ENCODE measurements around the gene SLIT1. TPM values are rescaled to one million over a fixed set of nuclear protein-coding genes. Genes with fewer than 3 reads are reported as not detected.

Gene SLIT1
- polyA plus RNA-seq, 1 donor (not counting 4 experiments of a cell fraction or from before 2014, with no cell fraction given) = 0.01 TPM

GRCh38 chr10:97047083-97047736 lies 138.5 kb downstream of the SLIT1 start:
- no peaks in the 10 kb centered on the region for H3K79me2 ChIP-seq (ENCODE audit: control insufficient read depth, insufficient read depth, low read length)
- H3K36me3 ChIP-seq (ENCODE audit: control insufficient read depth in 2 of 2, extremely low read depth in 1 of 2, insufficient read depth in 2 of 2, low read length in 2 of 2) = no peaks in the 10 kb centered on the region
- H3K27me3 ChIP-seq (ENCODE audit: control insufficient read depth, extremely low read depth, insufficient read depth, low read length) = no peaks in the 10 kb centered on the region
- dilution Hi-C loops (cut with MboI; ENCODE audit: extremely low pct_ligation_motif_present, low sequenced_read_pairs) = no loop called here
- no peaks in the 10 kb centered on the region for H3K4me1 ChIP-seq (ENCODE audit: control insufficient read depth, extremely low read depth, insufficient read depth, low read length)
- DNase-seq (ENCODE audit: low read depth, low spot score) = no peak
- H3K9me3 ChIP-seq (ENCODE audit: control insufficient read depth, low read depth, low read length) = no peaks in the 10 kb centered on the region
- H3K9me1 ChIP-seq (ENCODE audit: control insufficient read depth, extremely low read depth, insufficient read depth, low read length) = no peaks in the 10 kb centered on the region
- H3K9ac ChIP-seq (ENCODE audit: control insufficient read depth, extremely low read depth, insufficient read depth, low read length) = no peak overlapping the region
- H3K27ac ChIP-seq (ENCODE audit: control insufficient read depth, insufficient read depth, low read length) = no peak overlapping the region
- no peaks in the 10 kb centered on the region for H4K20me1 ChIP-seq (ENCODE audit: control insufficient read depth, extremely low read depth, insufficient read depth, low read length)
- no peak overlapping the region for H3K4me2 ChIP-seq (ENCODE audit: control insufficient read depth, extremely low read depth, insufficient read depth, low read depth, low read length)
- FAIRE-seq = no peak
- no peak for TF ChIP-seq CTCF (optimal IDR thresholded peaks at IDR 0.05 in 1 of 3, IDR thresholded peaks at IDR 0.05 in 1 of 3, conservative IDR thresholded peaks at IDR 0.05 in 1 of 3; ENCODE audit: extremely low read depth in 1 of 3, insufficient read depth in 2 of 3, low read length in 3 of 3)
- TF ChIP-seq EZH2 (IDR thresholded peaks at IDR 0.05; ENCODE audit: low read length) = no peak
- no peak overlapping the region for H2AFZ ChIP-seq (ENCODE audit: control insufficient read depth, low read length)
- H3K4me3 ChIP-seq (ENCODE audit: control insufficient read depth in 2 of 3, extremely low read depth in 1 of 3, insufficient read depth in 2 of 3, low read depth in 1 of 3, low read length in 3 of 3) = no peak overlapping the region

- H3K9me1 ChIP-seq (ENCODE audit: control insufficient read depth, extremely low read depth, insufficient read depth, low read length) = no peaks in the 10 kb centered on the region
- no peak overlapping the region for H3K4me2 ChIP-seq (ENCODE audit: control insufficient read depth, extremely low read depth, insufficient read depth, low read depth, low read length)
- dilution Hi-C loops (cut with MboI; ENCODE audit: extremely low pct_ligation_motif_present, low sequenced_read_pairs) = no loop called here
- FAIRE-seq (no peak), DNase-seq (ENCODE audit: low read depth, low spot score) (no peak)
- H3K27ac ChIP-seq (ENCODE audit: control insufficient read depth, insufficient read depth, low read length) = no peak overlapping the region
- H3K4me1 ChIP-seq (ENCODE audit: control insufficient read depth, extremely low read depth, insufficient read depth, low read length) = no peaks in the 10 kb centered on the region
- H2AFZ ChIP-seq (ENCODE audit: control insufficient read depth, low read length) = no peak overlapping the region
- TF ChIP-seq EZH2 (IDR thresholded peaks at IDR 0.05; ENCODE audit: low read length) = no peak
- TF ChIP-seq CTCF (optimal IDR thresholded peaks at IDR 0.05 in 1 of 3, IDR thresholded peaks at IDR 0.05 in 1 of 3, conservative IDR thresholded peaks at IDR 0.05 in 1 of 3; ENCODE audit: extremely low read depth in 1 of 3, insufficient read depth in 2 of 3, low read length in 3 of 3) = no peak
- H3K4me3 ChIP-seq (ENCODE audit: control insufficient read depth in 2 of 3, extremely low read depth in 1 of 3, insufficient read depth in 2 of 3, low read depth in 1 of 3, low read length in 3 of 3) = no peak overlapping the region
- no peak overlapping the region for H3K9ac ChIP-seq (ENCODE audit: control insufficient read depth, extremely low read depth, insufficient read depth, low read length)
- H4K20me1 ChIP-seq (ENCODE audit: control insufficient read depth, extremely low read depth, insufficient read depth, low read length) = no peaks in the 10 kb centered on the region
- no peaks in the 10 kb centered on the region for H3K27me3 ChIP-seq (ENCODE audit: control insufficient read depth, extremely low read depth, insufficient read depth, low read length)
- H3K9me3 ChIP-seq (ENCODE audit: control insufficient read depth, low read depth, low read length) = no peaks in the 10 kb centered on the region
- no peaks in the 10 kb centered on the region for H3K79me2 ChIP-seq (ENCODE audit: control insufficient read depth, insufficient read depth, low read length)
- H3K36me3 ChIP-seq (ENCODE audit: control insufficient read depth in 2 of 2, extremely low read depth in 1 of 2, insufficient read depth in 2 of 2, low read length in 2 of 2) = no peaks in the 10 kb centered on the region
These were observed 139.2 kb downstream of the SLIT1 start for GRCh38 chr10:97046456-97047082.

All from keratinocyte (primary cell).